Hepatocyte (in vitro differentiated cells): ENCODE measurements around the gene DPCD. TPM values are rescaled to one million over a fixed set of nuclear protein-coding genes. Genes with fewer than 3 reads are reported as not detected.

ENCODE experiments used
- DNase-seq: peaks from one replicate; pipeline ENCODE4 v3.0.0-alpha.2; 2016; ENCODE audit warnings: low spot score
- H2AFZ ChIP-seq: fragments of 200-600 bp; sonication (generic); 2 replicates; pipeline ENCODE4 v1.6.0; 2016; ENCODE audit warnings: antibody characterized with exemption, mild to moderate bottlenecking
- H3K27ac ChIP-seq: fragments of 200-600 bp; sonication (generic); 2 replicates; pipeline ENCODE4 v1.5.1; 2016; ENCODE audit warnings: mild to moderate bottlenecking
- H3K27me3 ChIP-seq: fragments of 200-600 bp; sonication (generic); 2 replicates; pipeline ENCODE4 v1.6.1; 2016
- H3K36me3 ChIP-seq: fragments of 200-600 bp; sonication (generic); replicated peaks from 2 replicates; pipeline ENCODE4 v1.5.1; 2016; ENCODE audit warnings: low read depth; ENCODE audit not compliant: insufficient read depth
- H3K4me1 ChIP-seq: fragments of 200-600 bp; sonication (generic); 2 replicates; pipeline ENCODE4 v1.5.1; 2016; ENCODE audit warnings: mild to moderate bottlenecking, moderate library complexity; ENCODE audit not compliant: insufficient read depth
- H3K4me2 ChIP-seq: fragments of 200-600 bp; sonication (generic); 2 replicates; pipeline ENCODE4 v1.6.0; 2016
- H3K4me3 ChIP-seq: fragments of 200-600 bp; sonication (generic); 2 replicates; pipeline ENCODE4 v1.5.1; 2016; ENCODE audit warnings: mild to moderate bottlenecking
- H3K79me2 ChIP-seq: fragments of 200-600 bp; sonication (generic); 2 replicates; pipeline ENCODE4 v1.6.0; 2017; ENCODE audit warnings: mild to moderate bottlenecking
- H3K9me2 ChIP-seq: fragments of 200-600 bp; sonication (generic); replicated peaks from 2 replicates; pipeline ENCODE4 v1.6.0; 2017; ENCODE audit warnings: mild to moderate bottlenecking; ENCODE audit not compliant: insufficient read depth
- H3K9me3 ChIP-seq: fragments of 200-600 bp; sonication (generic); 2 replicates; pipeline ENCODE4 v1.5.1; 2016; ENCODE audit warnings: low read depth, mild to moderate bottlenecking
- H4K20me1 ChIP-seq: fragments of 200-600 bp; sonication (generic); 2 replicates; pipeline ENCODE4 v1.6.0; 2016; ENCODE audit warnings: mild to moderate bottlenecking; ENCODE audit not compliant: insufficient read depth, poor library complexity, severe bottlenecking
- EZH2 ChIP-seq: fragments of 200-600 bp; sonication (generic); IDR thresholded peaks from 2 replicates; pipeline ENCODE4 v1.6.1; 2016; ENCODE audit warnings: antibody characterized with exemption, mild to moderate bottlenecking, borderline replicate concordance
- EZH2phosphoT487 ChIP-seq: fragments of 200-600 bp; sonication (generic); IDR thresholded peaks from one replicate; pipeline ENCODE4 v1.6.1; 2018; ENCODE audit warnings: antibody characterized with exemption, mild to moderate bottlenecking, low read depth, moderate library complexity; ENCODE audit not compliant: unreplicated experiment, severe bottlenecking
- WGBS: methylation state at CpG from one replicate; pipeline ENCODE4 v1.1.6; 2016; ENCODE audit warnings: low lambda C conversion rate; ENCODE audit errors: missing lambda C conversion rate; 5-methylcytosine and 5-hydroxymethylcytosine counted together
- microRNA-seq: library from miRNA; unstranded; fragments of <30 nt; microRNA quantifications from one replicate; pipeline ENCODE4, GENCODE V29; 2017
- polyA plus RNA-seq: library from polyadenylated mRNA; unstranded; fragments of >200 nt; fragmentation: Nextera tagmentation; extraction: Ambion mirVana; gene quantifications from 2 replicates; pipeline ENCODE4 v1.2.1, GENCODE V29; 2016
- small RNA-seq: library from RNA; depleted of rRNA; stranded (forward); fragments of <200 nt; gene quantifications from one replicate; pipeline ENCODE3, GENCODE V24; 2014
- total RNA-seq: library from RNA; depleted of rRNA; stranded (reverse); fragments of >200 nt; gene quantifications from 2 replicates; pipeline ENCODE4 v1.2.3, GENCODE V29; 2014

The DPCD gene
- total and polyA plus RNA-seq, 2 experiments from 2014 or later: 24.8 to 26.5 TPM

- Histone ChIP-seq H2AFZ (no peak overlapping the region), H3K9me3 (no peaks in the 10 kb centered on the region), H3K4me1 (no peaks in the 10 kb centered on the region), H3K36me3 (no peaks in the 10 kb centered on the region), H3K27ac (no peak overlapping the region), H3K9me2 (no peaks in the 10 kb centered on the region), H4K20me1 (no peaks in the 10 kb centered on the region), H3K79me2 (no peaks in the 10 kb centered on the region), H3K4me3 (no peak overlapping the region), H3K4me2 (no peak overlapping the region), H3K27me3 (no peaks in the 10 kb centered on the region)
- DNase-seq: no peak
- TF ChIP-seq EZH2 (no peak), EZH2phosphoT487 (no peak)
- WGBS: 84% methylated on average over 5 of the region's 5 CpGs
These were observed 70.9 kb downstream of the DPCD start for GRCh38 chr10:101658975-101659374.

Small RNAs within 50 kb of the gene (microRNA-seq; reads per million reads assigned to microRNA genes)
- gene MIR3158-1: not detected
- not detected for gene MIR3158-2

Small RNAs within 50 kb of the gene (small RNA-seq; reads per million reads assigned to genes)
- gene MIR3158-1 (not detected), gene RNU6-1165P (not detected)

Other genes with a start within 250 kb of the DPCD start
- 24.3 and 25.9 TPM in 2 replicates for gene BTRC, start 234.2 kb upstream of the DPCD start, total RNA-seq
- gene BTRC, start 234.2 kb upstream of the DPCD start, polyA plus RNA-seq: 14.5 and 15.9 TPM in 2 replicates
- 17.7 and 20.9 TPM in 2 replicates for gene POLL, start 64 bp upstream of the DPCD start, total RNA-seq
- gene POLL, start 64 bp upstream of the DPCD start, polyA plus RNA-seq: 16.8 and 19.2 TPM in 2 replicates
- gene FBXW4, start 106.8 kb downstream of the DPCD start, total RNA-seq: 28.5 and 32.7 TPM in 2 replicates
- gene FBXW4, start 106.8 kb downstream of the DPCD start, polyA plus RNA-seq: 13.1 and 15.5 TPM in 2 replicates
- not detected in 2 replicates for gene FGF8, start 187.8 kb downstream of the DPCD start, total RNA-seq
- not detected in 2 replicates for gene FGF8, start 187.8 kb downstream of the DPCD start, polyA plus RNA-seq
- 69.4 and 71.6 TPM in 2 replicates for gene NPM3, start 195.1 kb downstream of the DPCD start, total RNA-seq
- gene NPM3, start 195.1 kb downstream of the DPCD start, polyA plus RNA-seq: 4.0 and 5.1 TPM in 2 replicates
- gene OGA, start 230.1 kb downstream of the DPCD start, total RNA-seq: 66.4 and 76.8 TPM in 2 replicates
- 46.1 and 55.7 TPM in 2 replicates for gene OGA, start 230.1 kb downstream of the DPCD start, polyA plus RNA-seq